ENCODE results near the gene QTRT2.

DNA sequence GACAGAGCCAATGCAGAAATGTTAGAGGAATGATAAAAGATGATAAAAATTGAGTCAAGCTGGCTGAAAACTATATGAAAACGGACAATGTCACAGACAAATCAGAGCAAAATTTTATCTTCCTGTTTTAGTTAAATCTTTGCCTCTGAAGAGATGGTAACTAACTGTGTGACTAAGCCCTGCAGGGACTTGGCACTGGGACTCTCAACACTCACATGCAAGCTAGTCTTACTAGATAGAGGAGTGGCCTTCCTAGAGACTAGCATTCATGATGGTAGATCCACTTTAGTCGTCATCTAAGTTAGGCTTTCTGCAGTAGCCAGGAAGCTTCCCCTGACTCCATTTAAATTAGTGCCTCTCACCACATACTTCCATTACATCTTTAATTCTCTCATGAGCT lies 4.3 kb upstream of the QTRT2 start:
- TF ChIP-seq, protein P1, sequence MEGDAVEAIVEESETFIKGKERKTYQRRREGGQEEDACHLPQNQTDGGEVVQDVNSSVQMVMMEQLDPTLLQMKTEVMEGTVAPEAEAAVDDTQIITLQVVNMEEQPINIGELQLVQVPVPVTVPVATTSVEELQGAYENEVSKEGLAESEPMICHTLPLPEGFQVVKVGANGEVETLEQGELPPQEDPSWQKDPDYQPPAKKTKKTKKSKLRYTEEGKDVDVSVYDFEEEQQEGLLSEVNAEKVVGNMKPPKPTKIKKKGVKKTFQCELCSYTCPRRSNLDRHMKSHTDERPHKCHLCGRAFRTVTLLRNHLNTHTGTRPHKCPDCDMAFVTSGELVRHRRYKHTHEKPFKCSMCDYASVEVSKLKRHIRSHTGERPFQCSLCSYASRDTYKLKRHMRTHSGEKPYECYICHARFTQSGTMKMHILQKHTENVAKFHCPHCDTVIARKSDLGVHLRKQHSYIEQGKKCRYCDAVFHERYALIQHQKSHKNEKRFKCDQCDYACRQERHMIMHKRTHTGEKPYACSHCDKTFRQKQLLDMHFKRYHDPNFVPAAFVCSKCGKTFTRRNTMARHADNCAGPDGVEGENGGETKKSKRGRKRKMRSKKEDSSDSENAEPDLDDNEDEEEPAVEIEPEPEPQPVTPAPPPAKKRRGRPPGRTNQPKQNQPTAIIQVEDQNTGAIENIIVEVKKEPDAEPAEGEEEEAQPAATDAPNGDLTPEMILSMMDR (IDR thresholded peaks at IDR 0.05; ENCODE audit: low read depth, low read length): no peak
- TF ChIP-seq EZH2phosphoT487 (IDR thresholded peaks at IDR 0.05; ENCODE audit: low read depth): no peak

Data from OCI-LY3 (cell line).